Transverse colon (tissue), 4 donors: Measurements from ENCODE around the gene PLAC1.

Experiments
- EP300 ChIP-seq: sonication (generic); formaldehyde crosslinking; IDR thresholded peaks from one replicate; pipeline ENCODE4 v1.6.1; 2017; ENCODE audit warnings: antibody characterized with exemption, low read depth
- POLR2A ChIP-seq: fragments of 450-650 bp; IDR thresholded peaks from one replicate; pipeline ENCODE4 v1.6.1; 2016; ENCODE audit warnings: antibody characterized with exemption, mild to moderate bottlenecking, moderate library complexity
- POLR2AphosphoS5 ChIP-seq, 3 donors: sonication (generic); formaldehyde crosslinking; IDR thresholded peaks; one replicate each; pipeline ENCODE4 v1.6.1; 2016; ENCODE audit warnings: antibody characterized with exemption in 3 of 3
- TF ChIP-seq, protein P1 (sequence below), 5 experiments: fragments of 200-600 bp in 3 of 5; fragments of 450-650 bp in 2 of 5; sonication (generic) in 3 of 5; IDR thresholded peaks; 1 replicate in 2 of 5; 2 replicates in 3 of 5; pipeline ENCODE4 v1.5.1; 2016 to 2017; ENCODE audit warnings: antibody characterized with exemption in 5 of 5, inconsistent platforms in 3 of 5, mild to moderate bottlenecking in 2 of 5, moderate library complexity in 1 of 5

DNA sequence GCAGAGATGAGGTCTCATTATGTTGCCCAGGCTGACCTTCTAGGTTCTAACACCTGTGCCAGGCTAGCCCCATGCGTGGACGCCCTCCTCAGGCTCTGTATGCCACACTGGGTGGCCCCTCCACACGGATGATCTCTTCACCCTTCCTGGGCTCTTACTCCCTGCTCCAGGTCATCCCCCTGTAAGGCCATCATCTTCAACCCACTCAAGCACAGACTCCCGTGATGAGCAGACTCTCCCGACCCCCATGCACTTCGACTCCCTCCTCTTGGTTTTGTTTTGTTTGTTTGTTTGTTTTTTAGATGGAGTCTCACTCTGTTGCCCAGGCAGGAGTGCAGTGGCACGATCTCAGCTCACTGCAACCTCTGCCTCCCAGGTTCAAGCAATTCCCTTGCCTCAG lies 127.4 kb downstream of the PLAC1 start:
- TF ChIP-seq, protein P1, sequence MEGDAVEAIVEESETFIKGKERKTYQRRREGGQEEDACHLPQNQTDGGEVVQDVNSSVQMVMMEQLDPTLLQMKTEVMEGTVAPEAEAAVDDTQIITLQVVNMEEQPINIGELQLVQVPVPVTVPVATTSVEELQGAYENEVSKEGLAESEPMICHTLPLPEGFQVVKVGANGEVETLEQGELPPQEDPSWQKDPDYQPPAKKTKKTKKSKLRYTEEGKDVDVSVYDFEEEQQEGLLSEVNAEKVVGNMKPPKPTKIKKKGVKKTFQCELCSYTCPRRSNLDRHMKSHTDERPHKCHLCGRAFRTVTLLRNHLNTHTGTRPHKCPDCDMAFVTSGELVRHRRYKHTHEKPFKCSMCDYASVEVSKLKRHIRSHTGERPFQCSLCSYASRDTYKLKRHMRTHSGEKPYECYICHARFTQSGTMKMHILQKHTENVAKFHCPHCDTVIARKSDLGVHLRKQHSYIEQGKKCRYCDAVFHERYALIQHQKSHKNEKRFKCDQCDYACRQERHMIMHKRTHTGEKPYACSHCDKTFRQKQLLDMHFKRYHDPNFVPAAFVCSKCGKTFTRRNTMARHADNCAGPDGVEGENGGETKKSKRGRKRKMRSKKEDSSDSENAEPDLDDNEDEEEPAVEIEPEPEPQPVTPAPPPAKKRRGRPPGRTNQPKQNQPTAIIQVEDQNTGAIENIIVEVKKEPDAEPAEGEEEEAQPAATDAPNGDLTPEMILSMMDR (IDR thresholded peaks at IDR 0.05): no peak
- TF ChIP-seq POLR2A: no peak
- no peak for TF ChIP-seq POLR2AphosphoS5 (IDR thresholded peaks at IDR 0.05)
- TF ChIP-seq EP300: no peak
